Endodermal cell (in vitro differentiated cells): ENCODE measurements around the gene NFKBIE. TPM values are rescaled to one million over a fixed set of nuclear protein-coding genes. Genes with fewer than 3 reads are reported as not detected.

Experiments
- DNase-seq: peaks from one replicate; pipeline ENCODE4 v3.0.0-alpha.2; 2017
- H3K27ac ChIP-seq: 2 replicates; pipeline ENCODE4 v1.5.1; 2013; ENCODE audit warnings: mild to moderate bottlenecking, low read depth, low read length, moderate library complexity
- H3K27me3 ChIP-seq: 2 replicates; pipeline ENCODE4 v1.6.1; 2013; ENCODE audit warnings: mild to moderate bottlenecking, low read length, moderate library complexity; ENCODE audit not compliant: insufficient read depth, control insufficient read depth, poor library complexity, severe bottlenecking
- H3K36me3 ChIP-seq: 2 replicates; pipeline ENCODE4 v1.7.0; 2013; ENCODE audit warnings: mild to moderate bottlenecking, low read length, moderate library complexity; ENCODE audit not compliant: control insufficient read depth, insufficient read depth
- H3K4me1 ChIP-seq: one replicate; pipeline ENCODE4 v1.7.0; 2013; ENCODE audit warnings: low read length; ENCODE audit not compliant: control insufficient read depth, insufficient read depth
- H3K4me3 ChIP-seq: 2 replicates; pipeline ENCODE4 v1.5.1; 2013; ENCODE audit warnings: mild to moderate bottlenecking, low read length, moderate library complexity
- H3K9ac ChIP-seq: 2 replicates; pipeline ENCODE4 v1.6.1; 2013; ENCODE audit warnings: mild to moderate bottlenecking, low read length, moderate library complexity; ENCODE audit not compliant: poor library complexity, severe bottlenecking; ENCODE audit errors: extremely low read depth
- H3K9me3 ChIP-seq: 2 replicates; pipeline ENCODE4 v1.6.1; 2013; ENCODE audit warnings: mild to moderate bottlenecking, low read length, moderate library complexity; ENCODE audit not compliant: control insufficient read depth
- H3K27ac Mint-ChIP-seq: 2 replicates; pipeline ENCODE4 v1.8.0; 2020; ENCODE audit warnings: mixed read lengths
- H3K27me3 Mint-ChIP-seq: 2 replicates; pipeline ENCODE4 v1.8.0; 2021; ENCODE audit warnings: mild to moderate bottlenecking, mixed read lengths; ENCODE audit not compliant: insufficient read depth
- H3K36me3 Mint-ChIP-seq: 2 replicates; pipeline ENCODE4 v1.8.0; 2020; ENCODE audit warnings: low read depth, mixed read lengths
- H3K4me1 Mint-ChIP-seq: 2 replicates; pipeline ENCODE4 v1.8.0; 2020; ENCODE audit warnings: mixed read lengths
- H3K4me3 Mint-ChIP-seq: 2 replicates; pipeline ENCODE4 v1.8.0; 2020; ENCODE audit warnings: mild to moderate bottlenecking, moderate library complexity, mixed read lengths
- H3K9me3 Mint-ChIP-seq: 2 replicates; pipeline ENCODE4 v1.8.0; 2020; ENCODE audit warnings: mild to moderate bottlenecking, mixed read lengths
- WGBS, 2 experiments: methylation state at CpG; one replicate each; pipeline versions ENCODE4 v1.1.5 to v1.1.7; 2013; ENCODE audit warnings: missing lambda C conversion rate in 2 of 2, mixed read lengths in 1 of 2; ENCODE audit not compliant: insufficient coverage in 1 of 2, insufficient read length in 1 of 2; 5-methylcytosine and 5-hydroxymethylcytosine counted together
- total RNA-seq, 2 donors: library from RNA; stranded (reverse); fragmentation: NEBNext Ultra II Directional in 1 of 2; extraction: Animal tissue kit (Norgen Biotek cat#: 25700) in 1 of 2; gene quantifications; 2 replicates in 1 of 2; 3 replicates in 1 of 2; pipeline ENCODE4 v1.2.1, GENCODE V29; 2021
- TF ChIP-seq, protein P1 (sequence below): fragments of 200-600 bp; sonication (generic); conservative IDR thresholded peaks from 2 replicates; pipeline ENCODE4 v1.5.0; 2021; ENCODE audit warnings: antibody characterized with exemption, mild to moderate bottlenecking

Gene NFKBIE
- total RNA-seq, 2 donors from 2014 or later, result 8.3 to 11.0 TPM

GRCh38 chr6:44235891-44236516 is 29.3 kb downstream of the NFKBIE start:
- WGBS, 2 experiments, result 90 to 95% methylated on average over 4 to 5 of the region's 6 CpGs
- Histone ChIP-seq H3K4me3 (no peak overlapping the region), H3K9me3 (no peaks in the 10 kb centered on the region), H3K4me1 (peaks cover 7% of the 10 kb centered on the region), H3K27ac (no peak overlapping the region), H3K9ac (no peak overlapping the region), H3K36me3 (peaks cover 9% of the 10 kb centered on the region), H3K27me3 (no peaks in the 10 kb centered on the region)
- Mint-ChIP-seq H3K9me3 (no peaks in the 10 kb centered on the region), H3K36me3 (peaks cover 26% of the 10 kb centered on the region), H3K27ac (no peak overlapping the region), H3K4me3 (no peak overlapping the region), H3K27me3 (peaks cover 4% of the 10 kb centered on the region), H3K4me1 (peaks cover 24% of the 10 kb centered on the region)
- DNase-seq, result no peak
- TF ChIP-seq, protein P1, sequence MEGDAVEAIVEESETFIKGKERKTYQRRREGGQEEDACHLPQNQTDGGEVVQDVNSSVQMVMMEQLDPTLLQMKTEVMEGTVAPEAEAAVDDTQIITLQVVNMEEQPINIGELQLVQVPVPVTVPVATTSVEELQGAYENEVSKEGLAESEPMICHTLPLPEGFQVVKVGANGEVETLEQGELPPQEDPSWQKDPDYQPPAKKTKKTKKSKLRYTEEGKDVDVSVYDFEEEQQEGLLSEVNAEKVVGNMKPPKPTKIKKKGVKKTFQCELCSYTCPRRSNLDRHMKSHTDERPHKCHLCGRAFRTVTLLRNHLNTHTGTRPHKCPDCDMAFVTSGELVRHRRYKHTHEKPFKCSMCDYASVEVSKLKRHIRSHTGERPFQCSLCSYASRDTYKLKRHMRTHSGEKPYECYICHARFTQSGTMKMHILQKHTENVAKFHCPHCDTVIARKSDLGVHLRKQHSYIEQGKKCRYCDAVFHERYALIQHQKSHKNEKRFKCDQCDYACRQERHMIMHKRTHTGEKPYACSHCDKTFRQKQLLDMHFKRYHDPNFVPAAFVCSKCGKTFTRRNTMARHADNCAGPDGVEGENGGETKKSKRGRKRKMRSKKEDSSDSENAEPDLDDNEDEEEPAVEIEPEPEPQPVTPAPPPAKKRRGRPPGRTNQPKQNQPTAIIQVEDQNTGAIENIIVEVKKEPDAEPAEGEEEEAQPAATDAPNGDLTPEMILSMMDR, result peak; percentile 50

- H3K36me3 ChIP-seq, result peaks cover 13% of the 10 kb centered on the region
- WGBS, 2 experiments, result 80 to 91% methylated on average over 6 of the region's 6 CpGs
- H3K27ac ChIP-seq, result no peak overlapping the region
- H3K4me3 ChIP-seq, result no peak overlapping the region
- peaks cover 33% of the 10 kb centered on the region for H3K36me3 Mint-ChIP-seq
- peaks cover 24% of the 10 kb centered on the region for H3K4me1 Mint-ChIP-seq
- no peak for DNase-seq
- H3K27me3 ChIP-seq, result no peaks in the 10 kb centered on the region
- H3K9ac ChIP-seq, result no peak overlapping the region
- H3K27ac Mint-ChIP-seq, result peak overlapping the region; percentile 95
- peaks cover 4% of the 10 kb centered on the region for H3K27me3 Mint-ChIP-seq
- H3K4me1 ChIP-seq, result peaks cover 8% of the 10 kb centered on the region
- H3K4me3 Mint-ChIP-seq, result no peak overlapping the region
- H3K9me3 Mint-ChIP-seq, result no peaks in the 10 kb centered on the region
- no peaks in the 10 kb centered on the region for H3K9me3 ChIP-seq
- TF ChIP-seq, protein P1, result no peak
Observed at GRCh38 chr6:44235269-44235668, 30.1 kb downstream of the NFKBIE start.

DNA sequence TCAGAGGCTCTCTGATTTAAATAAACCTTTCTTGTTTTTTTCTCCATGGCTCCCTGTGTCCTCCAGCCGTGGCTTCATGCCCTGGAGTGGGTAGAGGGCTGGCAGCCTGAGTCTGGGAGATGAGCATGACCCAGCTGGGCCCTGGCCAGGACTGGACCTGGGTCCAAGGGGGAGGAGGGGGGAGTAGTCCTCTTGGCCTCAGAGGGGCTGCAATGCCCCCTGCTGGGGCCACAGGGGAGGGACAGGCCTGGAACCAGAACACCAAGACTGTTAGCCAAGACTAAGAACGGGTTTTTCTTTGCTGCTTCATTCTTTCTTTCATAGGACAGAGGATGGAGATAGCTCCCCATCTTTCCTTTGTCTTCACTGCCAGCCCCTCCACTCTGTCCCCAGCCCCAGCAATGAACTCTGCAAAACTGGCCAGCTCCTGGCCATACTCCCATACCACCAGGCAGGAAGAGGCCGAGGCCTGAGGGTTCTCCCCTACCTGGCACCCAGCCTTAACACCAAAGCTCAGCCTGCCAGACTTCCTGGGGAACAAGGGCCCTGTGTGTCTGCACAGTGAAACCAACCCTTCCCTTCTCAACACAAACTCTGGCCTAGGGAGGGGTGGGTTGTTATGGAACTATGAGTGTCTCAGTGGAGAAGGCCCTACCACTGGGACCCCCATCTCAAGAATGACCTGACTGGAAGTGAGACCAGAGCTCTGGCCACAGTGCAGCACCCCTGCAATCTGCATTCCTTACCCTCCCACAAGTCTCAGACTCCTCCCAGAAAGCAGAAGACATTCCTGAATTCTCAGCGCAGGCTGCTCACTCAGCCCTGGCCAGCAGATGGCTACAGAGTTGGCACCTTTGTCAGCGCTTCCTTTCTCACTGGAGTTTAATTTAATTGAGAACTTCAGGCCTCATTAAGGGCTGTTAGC is 31.0 kb downstream of the NFKBIE start:
- TF ChIP-seq, protein P1, result peak; percentile 84
- Mint-ChIP-seq H3K4me3 (no peak overlapping the region), H3K36me3 (peaks cover 38% of the 10 kb centered on the region), H3K9me3 (no peaks in the 10 kb centered on the region), H3K27me3 (peaks cover 3% of the 10 kb centered on the region), H3K27ac (peak overlapping the region; percentile 95), H3K4me1 (peaks cover 24% of the 10 kb centered on the region)
- WGBS, 2 experiments, result 55% methylated on average over 4 to 5 of the region's 5 CpGs
- H3K4me3 ChIP-seq, result no peak overlapping the region
- H3K36me3 ChIP-seq, result peaks cover 13% of the 10 kb centered on the region
- H3K27me3 ChIP-seq, result no peaks in the 10 kb centered on the region
- H3K4me1 ChIP-seq, result peaks cover 11% of the 10 kb centered on the region
- DNase-seq, result peak; percentile 95
- peak overlapping the region; percentile 35 for H3K27ac ChIP-seq
- H3K9me3 ChIP-seq, result no peaks in the 10 kb centered on the region
- no peak overlapping the region for H3K9ac ChIP-seq
